ENCODE measurements around the gene TMEM26.

Gene TMEM26

DNA sequence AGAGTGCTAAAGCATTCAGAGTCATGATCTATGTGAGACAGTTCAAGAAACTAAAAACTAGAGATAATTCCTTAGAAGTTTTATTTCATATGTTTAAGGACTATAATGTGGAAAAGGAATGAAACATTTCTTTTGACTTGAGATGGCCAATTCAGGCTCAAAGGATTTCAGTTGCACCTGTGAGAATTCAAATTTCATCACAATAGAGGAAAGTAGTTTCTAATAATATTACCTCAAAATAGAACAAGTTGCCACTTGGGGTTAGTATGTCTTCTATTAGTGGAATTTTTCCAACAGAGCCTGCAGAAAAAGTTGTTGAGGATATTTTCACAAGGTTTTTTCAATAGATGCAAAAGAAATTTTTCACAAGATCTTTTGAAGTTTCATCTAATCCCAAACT, 37.4 kb downstream of the TMEM26 start:
- H3K4me3 ChIP-seq (ENCODE audit: low read depth, low read length), result no peak overlapping the region
- TF ChIP-seq, protein P1, sequence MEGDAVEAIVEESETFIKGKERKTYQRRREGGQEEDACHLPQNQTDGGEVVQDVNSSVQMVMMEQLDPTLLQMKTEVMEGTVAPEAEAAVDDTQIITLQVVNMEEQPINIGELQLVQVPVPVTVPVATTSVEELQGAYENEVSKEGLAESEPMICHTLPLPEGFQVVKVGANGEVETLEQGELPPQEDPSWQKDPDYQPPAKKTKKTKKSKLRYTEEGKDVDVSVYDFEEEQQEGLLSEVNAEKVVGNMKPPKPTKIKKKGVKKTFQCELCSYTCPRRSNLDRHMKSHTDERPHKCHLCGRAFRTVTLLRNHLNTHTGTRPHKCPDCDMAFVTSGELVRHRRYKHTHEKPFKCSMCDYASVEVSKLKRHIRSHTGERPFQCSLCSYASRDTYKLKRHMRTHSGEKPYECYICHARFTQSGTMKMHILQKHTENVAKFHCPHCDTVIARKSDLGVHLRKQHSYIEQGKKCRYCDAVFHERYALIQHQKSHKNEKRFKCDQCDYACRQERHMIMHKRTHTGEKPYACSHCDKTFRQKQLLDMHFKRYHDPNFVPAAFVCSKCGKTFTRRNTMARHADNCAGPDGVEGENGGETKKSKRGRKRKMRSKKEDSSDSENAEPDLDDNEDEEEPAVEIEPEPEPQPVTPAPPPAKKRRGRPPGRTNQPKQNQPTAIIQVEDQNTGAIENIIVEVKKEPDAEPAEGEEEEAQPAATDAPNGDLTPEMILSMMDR (IDR thresholded peaks at IDR 0.05; ENCODE audit: low read depth, low read length), result no peak

DNA sequence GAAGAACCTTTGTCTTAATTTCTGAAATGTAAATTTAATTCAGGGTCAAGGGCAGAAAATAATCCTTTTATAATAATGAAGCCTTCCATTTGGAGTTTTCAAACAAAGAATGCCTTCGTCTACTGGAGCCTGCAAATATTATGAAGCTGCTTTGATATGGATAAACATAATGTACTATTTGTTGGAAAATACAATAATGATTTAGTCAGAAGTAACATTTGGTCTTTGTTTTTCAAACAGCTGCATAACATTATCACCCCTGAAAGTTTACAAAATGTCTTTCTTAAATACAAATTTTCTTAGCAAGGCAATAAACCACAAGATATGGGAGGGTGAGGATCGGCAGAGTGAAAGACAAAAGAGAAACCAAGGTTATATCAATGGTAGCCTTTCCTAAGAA, 41.5 kb downstream of the TMEM26 start:
- no peak overlapping the region for H3K4me3 ChIP-seq (ENCODE audit: low read depth, low read length)
- TF ChIP-seq, protein P1 (IDR thresholded peaks at IDR 0.05; ENCODE audit: low read depth, low read length), result no peak

DNA sequence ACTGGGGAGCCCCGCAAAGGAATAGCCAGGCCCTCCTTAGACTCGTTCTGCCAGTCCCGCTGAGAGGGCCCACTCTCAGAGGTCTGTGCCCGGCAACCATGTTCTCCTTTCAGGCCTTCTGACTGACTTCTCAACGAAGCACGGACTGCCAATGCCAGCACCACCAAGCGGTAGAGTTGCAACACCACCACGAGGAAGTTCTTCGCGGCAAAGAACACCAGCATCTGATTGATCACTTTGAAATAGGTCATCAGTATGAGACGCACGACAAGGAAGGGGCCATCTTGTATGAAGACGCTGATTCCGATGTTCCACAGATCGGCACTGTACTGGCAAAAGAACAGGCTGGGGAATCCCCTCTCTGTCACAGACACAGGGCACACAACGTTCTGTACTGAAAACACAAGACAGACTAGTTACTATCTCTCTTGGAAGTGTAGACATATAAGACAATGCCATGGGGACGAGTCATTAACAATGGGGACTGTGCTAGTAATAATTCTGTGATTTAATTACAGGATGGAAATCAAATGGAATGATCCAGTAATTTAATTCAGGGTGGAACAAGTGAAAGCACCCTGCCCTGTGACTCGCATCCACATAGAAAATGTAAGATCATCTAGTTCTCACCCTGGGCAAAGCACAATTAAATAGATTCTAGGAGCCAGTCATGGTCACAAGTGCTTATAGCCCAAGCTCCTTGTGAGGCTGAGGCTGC, 42.7 kb downstream of the TMEM26 start:
- TF ChIP-seq, protein P1 (IDR thresholded peaks at IDR 0.05; ENCODE audit: low read depth, low read length), result no peak
- no peak overlapping the region for H3K4me3 ChIP-seq (ENCODE audit: low read depth, low read length)

DNA sequence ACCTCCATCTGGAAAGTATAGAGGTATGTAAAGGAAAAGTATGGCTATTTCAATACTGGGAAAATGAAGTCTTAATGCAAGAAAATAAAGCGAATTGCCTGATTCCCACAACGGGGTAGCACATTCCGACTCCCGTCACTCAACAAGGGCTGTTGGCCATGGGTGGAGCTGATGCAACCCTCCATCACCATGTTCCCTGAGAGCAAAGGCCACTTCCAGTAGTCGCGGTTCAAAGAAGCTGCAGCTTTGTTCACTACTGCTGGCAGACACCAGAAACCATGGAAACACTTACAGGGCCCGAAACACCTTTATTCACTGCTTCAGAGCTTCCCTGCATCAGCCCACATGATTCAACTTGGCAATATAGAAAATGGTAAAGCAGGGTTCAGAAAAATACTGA, 44.0 kb downstream of the TMEM26 start:
- H3K4me3 ChIP-seq (ENCODE audit: low read depth, low read length), result no peak overlapping the region
- TF ChIP-seq, protein P1 (IDR thresholded peaks at IDR 0.05; ENCODE audit: low read depth, low read length), result no peak

DNA sequence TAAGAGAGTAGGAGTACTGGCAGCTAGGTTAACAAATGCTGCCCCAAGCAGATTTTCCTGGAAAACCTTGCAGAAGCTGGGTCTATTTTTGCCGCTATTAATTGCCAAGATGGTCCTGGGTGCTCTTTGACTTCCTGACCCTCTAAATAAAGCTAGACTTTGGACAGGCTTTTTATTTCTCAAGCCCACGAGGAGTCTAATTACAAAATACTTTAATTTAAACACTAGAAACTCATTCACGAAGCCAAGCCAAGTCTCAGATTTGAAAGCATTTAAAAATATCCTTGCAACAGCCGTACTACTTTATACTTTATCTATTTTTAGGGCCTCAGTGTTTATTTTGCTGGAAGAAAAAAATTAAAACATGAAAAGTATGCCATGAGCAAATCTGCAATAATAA, 45.1 kb downstream of the TMEM26 start:
- no peak overlapping the region for H3K4me3 ChIP-seq (ENCODE audit: low read depth, low read length)
- TF ChIP-seq, protein P1 (IDR thresholded peaks at IDR 0.05; ENCODE audit: low read depth, low read length), result no peak

DNA sequence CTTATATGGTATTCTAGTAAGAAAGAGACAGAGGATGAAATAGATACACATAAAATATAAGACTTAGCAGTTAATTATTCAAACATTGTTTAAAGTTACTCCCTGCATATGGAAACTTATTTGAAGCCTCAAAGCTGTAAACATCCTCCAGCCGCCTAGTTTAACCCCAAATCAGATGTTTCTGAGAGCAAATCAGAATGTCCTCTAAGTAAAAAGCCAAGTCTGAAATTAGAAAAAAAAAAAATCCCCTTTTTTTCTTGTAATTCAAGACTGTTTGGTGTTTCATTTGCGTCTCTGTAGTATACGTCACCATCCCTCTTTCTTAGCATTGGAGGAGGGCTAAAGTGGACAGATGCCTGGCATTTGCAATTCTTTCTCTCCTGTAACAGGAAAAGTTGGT, 46.4 kb downstream of the TMEM26 start:
- TF ChIP-seq, protein P1 (IDR thresholded peaks at IDR 0.05; ENCODE audit: low read depth, low read length), result no peak
- H3K4me3 ChIP-seq (ENCODE audit: low read depth, low read length), result no peak overlapping the region

DNA sequence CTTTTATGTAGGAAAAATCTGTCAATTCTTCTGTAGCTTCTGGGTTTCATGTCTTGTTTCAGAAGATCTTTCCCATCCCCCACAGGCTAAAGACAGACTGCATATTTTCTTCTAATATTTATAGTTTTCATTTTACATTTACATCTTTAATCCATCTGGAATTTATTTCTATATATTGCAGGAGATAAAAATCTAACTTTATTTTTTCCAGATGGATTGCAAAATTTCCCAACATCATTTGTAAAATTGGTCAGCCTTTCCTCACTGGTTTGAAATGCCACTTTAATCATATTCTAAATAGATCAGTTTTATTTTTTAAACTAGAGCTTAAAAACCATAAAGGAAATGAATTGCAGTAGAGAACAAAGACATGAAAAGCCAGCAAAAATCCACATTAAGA, 46.9 kb downstream of the TMEM26 start:
- no peak overlapping the region for H3K4me3 ChIP-seq (ENCODE audit: low read depth, low read length)
- TF ChIP-seq, protein P1 (IDR thresholded peaks at IDR 0.05; ENCODE audit: low read depth, low read length), result no peak
